DMS153 treated with DMSO at 0.1 percent for 48 hours (cell line): ENCODE results near the gene BTG2.
"Not testable (repeated sequence)": the region's sequence is repeated elsewhere in the genome, so short reads cannot be mapped to it uniquely, and the experiment has no call there.

Experiments used
- DNase-seq: peaks from one replicate; lab custom pipeline; 2025; ENCODE audit not compliant: unreplicated experiment; lab: John Stamatoyannopoulos, UW

BTG2 gene

GRCh38 chr1:203314025-203314759 is 8.9 kb downstream of the BTG2 start:
- not testable (repeated sequence) for DNase-seq

DNA sequence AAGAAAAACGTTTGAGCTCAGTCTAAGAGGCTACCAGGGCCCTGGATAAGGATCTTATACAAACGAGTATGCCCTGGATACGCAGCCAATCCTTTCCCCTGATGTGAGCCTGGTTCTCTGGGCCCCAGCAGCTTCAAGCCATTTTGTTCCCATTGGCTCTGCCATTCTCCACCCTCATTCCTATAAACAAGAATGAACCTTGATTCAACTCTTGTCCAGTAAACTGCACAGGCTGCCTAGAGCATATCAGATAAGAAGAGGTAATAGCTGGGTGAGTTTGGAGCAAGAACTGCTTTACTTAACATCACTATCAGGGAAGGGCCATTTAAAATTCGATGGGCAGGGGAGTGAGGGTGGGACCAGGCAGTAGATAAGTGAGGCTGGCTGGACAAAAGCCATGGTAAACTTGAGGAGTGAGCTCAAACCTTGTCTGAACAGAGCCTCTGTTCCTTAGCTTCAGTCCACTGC is 11.3 kb downstream of the BTG2 start:
- DNase-seq = no peak

DNA sequence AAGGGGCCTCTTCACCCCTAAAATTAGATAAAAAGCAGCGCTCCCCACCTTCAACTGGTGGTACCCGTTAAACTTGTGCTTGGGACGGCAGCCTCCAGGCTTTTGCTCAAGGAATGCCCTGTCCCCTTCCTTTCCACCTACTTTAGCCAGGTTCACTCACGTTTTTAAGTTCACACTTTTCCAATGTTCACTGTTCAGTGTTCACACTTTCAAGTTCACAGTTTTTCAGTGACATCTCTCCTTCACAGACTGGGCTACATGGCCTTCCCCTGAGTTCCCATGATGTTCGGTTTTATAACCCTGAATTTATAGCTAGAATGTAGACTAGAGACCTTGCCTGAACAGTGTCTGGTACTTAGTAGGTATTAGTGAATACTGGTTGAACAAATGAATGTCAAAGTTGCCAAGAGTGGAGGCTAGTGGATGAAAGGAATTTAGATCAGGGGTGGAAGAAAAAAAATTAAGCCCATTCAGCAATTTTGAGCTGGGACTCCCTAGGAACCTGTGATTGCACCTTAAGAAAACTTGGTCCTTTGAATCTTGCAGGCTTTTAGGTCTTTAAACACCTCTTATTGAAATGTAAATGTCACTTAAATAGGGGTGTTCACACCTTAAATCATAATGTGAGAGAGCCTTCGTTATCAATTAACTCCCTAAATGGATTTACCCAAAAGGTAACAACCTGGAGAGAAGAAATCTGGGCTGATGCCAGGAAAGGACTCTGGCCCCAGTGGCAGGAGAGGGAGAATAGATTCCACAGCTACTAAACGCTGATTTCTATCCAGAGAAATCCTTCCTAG is 12.3 kb downstream of the BTG2 start:
- DNase-seq = no peak

- DNase-seq = no peak
Observed at GRCh38 chr1:203318229-203318517, 12.9 kb downstream of the BTG2 start.

- peak; percentile 99 for DNase-seq
Observed at GRCh38 chr1:203320591-203321272, 15.4 kb downstream of the BTG2 start.

DNA sequence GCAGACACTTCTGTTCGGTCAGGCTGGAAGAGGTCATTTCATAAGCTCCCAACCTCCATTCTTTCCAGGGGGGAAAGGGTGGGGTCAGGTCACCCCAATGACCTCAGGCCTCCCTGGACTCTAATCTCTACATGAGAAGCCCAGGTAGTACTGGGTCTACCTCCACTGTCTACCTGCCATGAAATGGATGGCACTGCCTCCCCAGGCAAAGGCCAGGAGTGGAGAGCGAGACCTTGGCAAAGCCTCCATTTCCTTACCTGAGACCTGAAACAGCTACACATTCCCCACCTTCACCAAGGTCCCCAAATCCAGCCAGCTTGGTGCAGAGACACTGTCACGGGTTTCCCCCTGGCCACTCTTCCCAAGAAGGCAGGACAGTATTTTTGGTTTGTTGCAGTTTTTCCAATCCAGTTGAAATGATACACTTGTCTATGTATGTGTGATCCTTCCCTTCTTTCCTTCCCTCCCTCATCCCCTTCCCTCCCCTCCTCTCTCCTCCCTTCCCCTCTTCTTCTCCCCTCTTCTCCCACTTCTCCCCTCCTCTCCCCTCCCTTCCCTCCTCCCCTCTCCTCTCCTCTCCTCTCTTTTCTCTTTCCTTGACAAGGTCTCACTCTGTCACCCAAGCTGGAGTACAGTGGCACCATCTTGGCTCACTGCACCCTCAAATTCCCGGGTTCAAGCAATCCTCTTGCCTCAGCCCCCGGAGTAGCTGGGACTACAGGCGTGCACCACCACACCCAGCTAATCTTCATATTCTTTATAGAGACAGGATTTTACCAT is 16.1 kb downstream of the BTG2 start:
- DNase-seq = no peak

DNA sequence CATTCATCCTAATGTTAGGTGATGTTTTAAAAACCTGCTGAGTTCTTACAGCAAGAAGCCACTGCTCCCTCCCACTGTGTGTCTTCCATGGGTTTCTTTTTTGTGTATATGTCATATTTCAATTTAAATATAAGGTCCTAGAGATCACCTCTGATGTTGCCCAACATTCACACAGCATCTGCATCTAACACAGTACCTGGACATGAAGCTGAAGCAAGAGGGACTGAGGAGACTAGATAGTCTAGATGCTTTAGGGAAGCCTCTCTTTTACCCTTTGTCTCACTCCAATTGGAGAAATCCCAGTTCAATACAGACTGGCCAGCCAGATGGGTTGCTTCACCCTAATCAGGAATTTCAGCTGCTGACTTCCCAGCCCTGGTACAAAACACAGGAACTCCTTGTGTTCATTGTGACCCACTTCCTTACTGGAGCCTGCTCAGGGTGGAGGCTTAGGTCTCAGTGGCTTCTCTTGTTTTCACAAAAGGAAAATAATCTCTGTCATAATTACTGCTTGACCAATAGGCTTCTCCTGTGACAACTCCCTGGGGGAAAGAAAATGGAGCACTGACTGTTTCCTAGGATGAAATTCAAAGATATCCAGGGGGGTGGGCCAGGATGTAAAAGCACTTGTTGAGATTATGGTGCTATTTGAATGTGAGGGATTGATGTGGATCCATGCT is 17.3 kb downstream of the BTG2 start:
- DNase-seq = peak; percentile 70

- DNase-seq = no peak
Observed at GRCh38 chr1:203323587-203323986, 18.3 kb downstream of the BTG2 start.

DNA sequence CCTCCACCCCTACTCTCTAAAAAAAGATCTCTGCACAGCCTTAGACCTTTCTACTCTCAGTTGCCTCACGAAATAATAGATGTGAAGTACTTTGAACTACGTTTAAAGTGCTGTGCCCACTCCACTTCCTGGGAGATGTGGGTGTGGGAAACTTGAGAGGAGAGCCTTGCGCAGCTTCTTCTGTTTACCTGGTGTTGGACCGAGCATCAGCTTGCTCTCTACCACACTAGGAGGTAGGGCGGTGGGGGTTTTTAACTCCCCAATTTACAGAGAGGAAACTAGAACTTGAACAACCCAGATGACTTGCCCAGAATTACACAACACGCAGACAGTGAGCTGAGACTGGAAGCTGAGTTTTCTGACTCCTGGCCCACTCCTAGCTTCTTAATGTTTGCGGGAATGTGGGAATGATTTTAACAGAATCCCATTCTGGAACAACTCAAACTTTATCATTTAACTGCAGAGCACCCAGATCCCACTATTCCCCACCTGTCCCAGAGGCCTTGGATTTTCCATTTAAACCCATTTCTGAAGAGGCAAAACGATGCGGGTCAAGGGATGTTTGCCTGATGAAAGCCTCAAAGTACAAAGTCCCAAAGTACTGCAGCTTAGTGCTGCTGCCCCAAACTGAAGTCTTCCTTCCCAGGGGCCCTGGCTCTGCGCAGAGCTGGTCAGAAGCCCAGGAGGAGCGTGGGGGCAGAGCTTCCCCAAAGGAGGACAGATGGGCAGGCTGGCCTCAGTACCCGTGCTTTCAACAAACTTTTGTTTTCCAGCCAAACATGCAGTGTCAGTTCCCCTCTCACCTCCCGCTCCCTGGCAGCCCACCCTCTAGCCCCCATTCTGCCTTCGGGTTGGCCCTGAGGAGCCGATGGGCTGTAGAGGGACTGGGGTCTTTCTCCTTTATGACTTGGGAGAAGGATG is 19.0 kb downstream of the BTG2 start:
- no peak for DNase-seq

DNA sequence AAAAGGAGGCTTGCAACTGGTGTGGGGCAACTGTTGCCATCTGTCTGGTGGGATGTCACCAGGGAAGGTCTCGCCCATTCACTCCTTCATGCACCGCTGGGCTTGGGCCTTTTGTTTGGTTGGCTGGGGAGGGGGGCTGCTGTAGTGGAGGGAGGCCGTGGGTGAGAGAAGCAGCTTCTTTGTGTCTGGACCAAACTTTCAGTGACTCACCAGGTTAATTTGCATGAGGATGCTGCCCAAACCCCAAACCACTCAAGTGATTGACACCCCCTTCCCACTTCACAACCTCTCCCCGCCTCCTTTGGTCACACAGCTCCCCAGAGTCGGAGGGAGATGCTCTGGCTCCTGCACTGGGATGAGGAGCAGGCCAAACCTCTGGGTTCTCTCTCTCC is 19.7 kb downstream of the BTG2 start:
- DNase-seq = no peak

DNA sequence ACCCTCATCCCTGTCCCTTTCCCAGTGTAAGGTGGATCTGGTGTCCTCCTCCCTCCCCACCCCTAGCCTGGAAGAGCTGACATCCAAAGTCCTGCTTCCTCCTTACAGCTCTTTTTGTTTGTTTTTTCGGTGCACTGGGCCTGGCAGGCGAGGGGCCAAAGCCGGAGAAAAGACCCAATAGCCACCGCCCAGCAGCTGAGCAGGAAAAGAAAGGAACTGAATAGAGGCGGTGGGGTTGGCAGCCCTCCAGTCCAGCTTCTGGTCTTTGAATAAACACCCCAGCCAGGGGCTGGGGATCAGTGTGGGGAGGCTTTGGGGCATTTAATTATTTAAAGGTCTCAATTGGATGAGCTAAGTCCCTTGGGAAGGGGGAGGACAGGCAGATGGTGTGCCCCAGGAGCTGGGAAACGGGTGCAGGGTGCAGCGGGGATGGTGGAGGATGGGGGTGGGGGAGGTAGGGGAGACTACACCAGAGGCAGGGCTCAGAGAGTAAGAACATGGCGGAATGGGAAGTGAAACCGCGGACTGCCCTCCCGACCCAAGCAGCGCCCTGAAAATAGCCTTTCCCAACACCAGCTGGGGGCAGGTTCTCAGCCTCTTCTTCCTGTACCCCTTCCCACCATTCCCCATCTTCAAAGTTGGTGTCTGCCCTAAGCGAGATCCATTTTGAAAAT is 20.2 kb downstream of the BTG2 start:
- DNase-seq = peak; percentile 98

- peak; percentile 98 for DNase-seq
Observed at GRCh38 chr1:203326830-203327683, 21.7 kb downstream of the BTG2 start.

DNA sequence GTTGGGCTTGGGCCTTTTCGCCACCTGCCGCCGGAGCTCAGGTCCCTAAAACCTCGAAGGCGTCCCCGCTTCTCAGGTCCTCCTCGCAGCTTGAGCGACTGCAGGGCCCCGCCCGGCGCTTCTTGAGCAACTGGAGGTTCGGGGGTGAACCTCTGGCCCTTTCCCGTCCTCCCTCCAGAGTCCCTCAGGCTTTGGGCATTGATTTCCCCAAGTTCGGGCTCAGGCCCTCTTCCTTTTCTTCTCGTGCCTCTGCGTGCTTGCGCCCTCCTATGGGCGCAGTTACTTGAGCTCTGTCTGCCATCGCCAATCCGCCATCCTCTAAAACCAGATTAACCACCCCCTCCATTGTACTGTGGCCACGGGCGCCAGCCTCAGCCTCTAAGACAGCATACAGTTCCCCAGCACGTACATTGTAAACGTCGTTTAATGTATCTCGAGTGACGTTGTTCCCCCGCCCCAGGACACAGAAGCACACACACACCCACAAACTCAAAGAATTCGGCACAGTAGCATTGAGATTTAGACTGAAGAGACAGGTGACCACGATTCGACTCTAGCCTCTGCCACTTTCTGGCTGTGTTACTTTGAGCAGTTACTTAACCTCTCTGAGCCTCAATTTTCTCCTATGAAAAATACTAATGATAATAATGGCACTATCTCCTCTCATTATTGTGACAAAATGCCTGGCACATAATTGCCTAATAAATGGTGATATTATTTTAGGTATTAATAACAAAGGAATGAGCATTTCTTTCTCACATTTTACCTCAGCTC is 22.6 kb downstream of the BTG2 start:
- DNase-seq = peak; percentile 95

- peak; percentile 83 for DNase-seq
Observed at GRCh38 chr1:203328714-203329122, 23.4 kb downstream of the BTG2 start.

DNA sequence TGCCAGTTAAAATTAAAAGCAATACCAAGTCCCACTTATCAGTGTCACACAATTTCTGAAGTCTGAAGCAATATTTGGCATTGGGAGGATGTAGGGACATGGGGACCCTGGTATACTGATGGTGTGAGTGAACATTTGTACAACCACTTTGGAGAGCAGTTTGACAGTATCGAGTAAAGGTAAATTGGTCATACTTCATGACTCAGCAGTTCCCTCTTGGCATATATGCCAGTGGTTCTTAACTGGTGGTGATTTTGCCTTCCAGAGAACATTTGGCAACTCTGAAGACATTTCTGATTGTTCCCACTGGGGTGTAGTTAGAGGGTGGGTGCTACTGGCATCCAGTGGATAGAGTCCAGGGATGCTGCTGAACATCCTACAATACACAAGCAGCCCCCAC is 25.9 kb downstream of the BTG2 start:
- no peak for DNase-seq

- no peak for DNase-seq
Observed at GRCh38 chr1:203335503-203335902, 30.2 kb downstream of the BTG2 start.

DNA sequence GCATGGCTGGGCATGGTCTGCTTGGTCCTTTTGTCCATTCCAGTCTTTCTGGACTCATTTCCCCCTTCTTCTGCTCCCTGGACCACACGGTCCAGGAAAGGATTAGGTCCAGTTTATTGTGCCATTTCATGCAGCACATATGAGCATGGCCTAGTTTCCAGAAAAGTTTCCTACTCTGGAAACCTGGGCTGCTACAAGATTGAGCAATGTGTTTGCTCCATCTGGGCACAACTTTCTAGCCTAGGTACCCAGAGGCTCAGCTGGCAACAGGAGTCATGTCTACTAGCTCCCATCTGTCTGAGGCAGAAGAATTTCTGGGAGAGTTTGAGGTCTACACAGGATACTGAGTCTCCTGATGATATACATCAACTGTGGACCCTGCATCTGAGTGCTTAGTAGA is 30.8 kb downstream of the BTG2 start:
- no peak for DNase-seq
